Mesenchymal stem cell (in vitro differentiated cells and primary cell): ENCODE results near the gene PRKCB.

Experiments used
- DNase-seq: peaks from one replicate; pipeline ENCODE4 v3.0.0-alpha.2; 2013
- H2AFZ ChIP-seq: one replicate; pipeline ENCODE4 v1.6.1; 2013; ENCODE audit warnings: low read depth, mild to moderate bottlenecking, control low read depth, inconsistent platforms, low read length, moderate library complexity
- H2AK5ac ChIP-seq: 2 replicates; pipeline ENCODE4 v1.6.1; 2013; ENCODE audit warnings: low read length, moderate library complexity, mild to moderate bottlenecking, inconsistent platforms; ENCODE audit not compliant: severe bottlenecking
- H2BK120ac ChIP-seq: one replicate; pipeline ENCODE4 v1.6.1; 2013; ENCODE audit warnings: low read depth, mild to moderate bottlenecking, inconsistent platforms, low read length, moderate library complexity
- H2BK12ac ChIP-seq, 2 experiments: one replicate each; pipeline ENCODE4 v1.6.1; 2013; ENCODE audit warnings: inconsistent platforms in 2 of 2, low read length in 2 of 2, mild to moderate bottlenecking in 2 of 2, moderate library complexity in 2 of 2, control low read depth in 1 of 2
- H2BK15ac ChIP-seq: one replicate; pipeline ENCODE4 v1.6.1; 2013; ENCODE audit warnings: mild to moderate bottlenecking, low read depth, inconsistent platforms; ENCODE audit not compliant: poor library complexity, severe bottlenecking
- H2BK5ac ChIP-seq: 2 replicates; pipeline ENCODE4 v1.6.1; 2013; ENCODE audit warnings: low read depth, mild to moderate bottlenecking, low read length, control low read depth, inconsistent platforms; ENCODE audit not compliant: poor library complexity, severe bottlenecking
- H3K14ac ChIP-seq, 2 experiments: one replicate each; pipeline ENCODE4 v1.6.1; 2013; ENCODE audit warnings: inconsistent platforms in 2 of 2, low read length in 2 of 2, control low read depth in 1 of 2, mild to moderate bottlenecking in 1 of 2, moderate library complexity in 1 of 2
- H3K18ac ChIP-seq, 2 experiments: one replicate each; pipeline ENCODE4 v1.6.1; 2013; ENCODE audit warnings: inconsistent platforms in 2 of 2, low read length in 2 of 2, control low read depth in 1 of 2, low read depth in 1 of 2, mild to moderate bottlenecking in 1 of 2
- H3K23ac ChIP-seq, 2 experiments: one replicate each; pipeline ENCODE4 v1.6.1; 2013; ENCODE audit warnings: inconsistent platforms in 2 of 2, low read length in 2 of 2, mild to moderate bottlenecking in 2 of 2, moderate library complexity in 2 of 2, control low read depth in 1 of 2
- H3K27ac ChIP-seq: 2 replicates; pipeline ENCODE4 v1.5.1; 2013; ENCODE audit warnings: mild to moderate bottlenecking, moderate library complexity, low read length, control low read depth, inconsistent platforms; ENCODE audit not compliant: poor library complexity, severe bottlenecking
- H3K27me3 ChIP-seq, 2 experiments: 2 replicates each; pipeline versions ENCODE4 v1.6.1 to v1.7.0; 2013; ENCODE audit warnings: low read length in 2 of 2, mild to moderate bottlenecking in 2 of 2, moderate library complexity in 2 of 2, control low read depth in 1 of 2, inconsistent platforms in 1 of 2; ENCODE audit not compliant: control insufficient read depth in 1 of 2, insufficient read depth in 1 of 2
- H3K36me3 ChIP-seq, 2 experiments: 2 replicates each; pipeline versions ENCODE4 v1.6.1 to v1.7.0; 2013; ENCODE audit warnings: low read length in 2 of 2, control low read depth in 1 of 2, inconsistent platforms in 1 of 2, low read depth in 1 of 2, mild to moderate bottlenecking in 1 of 2; ENCODE audit not compliant: insufficient read depth in 2 of 2, control insufficient read depth in 1 of 2
- H3K4ac ChIP-seq, 2 experiments: one replicate each; pipeline ENCODE4 v1.6.1; 2013; ENCODE audit warnings: inconsistent platforms in 2 of 2, low read length in 2 of 2, mild to moderate bottlenecking in 2 of 2, moderate library complexity in 2 of 2, control low read depth in 1 of 2, low read depth in 1 of 2
- H3K4me1 ChIP-seq: 2 replicates; pipeline ENCODE4 v1.6.1; 2013; ENCODE audit warnings: low read depth, low read length, control low read depth; ENCODE audit not compliant: control insufficient read depth, insufficient read depth
- H3K4me2 ChIP-seq: 2 replicates; pipeline ENCODE4 v1.6.1; 2013; ENCODE audit warnings: low read length, mild to moderate bottlenecking, inconsistent platforms; ENCODE audit not compliant: poor library complexity, severe bottlenecking
- H3K4me3 ChIP-seq, 2 experiments: 2 replicates each; pipeline versions ENCODE4 v1.5.1 to v1.7.0; 2013; ENCODE audit warnings: low read length in 2 of 2, mild to moderate bottlenecking in 2 of 2, control low read depth in 1 of 2, low read depth in 1 of 2; ENCODE audit not compliant: insufficient read depth in 1 of 2
- H3K79me1 ChIP-seq: replicated peaks from 2 replicates; pipeline ENCODE4 v1.6.1; 2013; ENCODE audit warnings: mild to moderate bottlenecking, control low read depth, low read length, inconsistent platforms; ENCODE audit not compliant: poor library complexity, severe bottlenecking
- H3K9ac ChIP-seq: 2 replicates; pipeline ENCODE4 v1.7.0; 2013; ENCODE audit warnings: mild to moderate bottlenecking, low read length, moderate library complexity
- H3K9me3 ChIP-seq: 2 replicates; pipeline ENCODE4 v1.7.0; 2013; ENCODE audit warnings: mild to moderate bottlenecking, low read length; ENCODE audit not compliant: control insufficient read depth
- H4K8ac ChIP-seq: one replicate; pipeline ENCODE4 v1.6.1; 2013; ENCODE audit warnings: inconsistent platforms, mild to moderate bottlenecking, low read length, moderate library complexity
- H4K91ac ChIP-seq: one replicate; pipeline ENCODE4 v1.6.1; 2013; ENCODE audit warnings: mild to moderate bottlenecking, low read length, inconsistent platforms
- WGBS: methylation state at CpG from one replicate; pipeline ENCODE4 v1.1.7; 2013; ENCODE audit warnings: mixed read lengths; 5-methylcytosine and 5-hydroxymethylcytosine counted together

The PRKCB gene

GRCh38 chr16:23981429-23982399 is 145.9 kb downstream of the PRKCB start:
- DNase-seq, result no peak
- H2BK5ac ChIP-seq, result no peak overlapping the region
- no peaks in the 10 kb centered on the region for H3K27me3 ChIP-seq
- H3K23ac ChIP-seq, result no peak overlapping the region
- no peak overlapping the region for H3K9ac ChIP-seq
- H2BK120ac ChIP-seq, result no peak overlapping the region
- H2AFZ ChIP-seq, result no peak overlapping the region
- no peak overlapping the region for H4K91ac ChIP-seq
- no peak overlapping the region for H2BK12ac ChIP-seq
- no peak overlapping the region for H4K8ac ChIP-seq
- no peaks in the 10 kb centered on the region for H3K36me3 ChIP-seq
- no peak overlapping the region for H2AK5ac ChIP-seq
- H2BK15ac ChIP-seq, result no peak overlapping the region
- no peak overlapping the region for H3K14ac ChIP-seq
- no peaks in the 10 kb centered on the region for H3K4me1 ChIP-seq
- H3K4ac ChIP-seq, result no peak overlapping the region
- no peaks in the 10 kb centered on the region for H3K79me1 ChIP-seq
- H3K9me3 ChIP-seq, result no peaks in the 10 kb centered on the region
- no peak overlapping the region for H3K4me3 ChIP-seq
- no peak overlapping the region for H3K27ac ChIP-seq
- H3K4me2 ChIP-seq, result no peak overlapping the region
- WGBS, result 59% methylated on average over 3 of the region's 4 CpGs
- H3K18ac ChIP-seq, result no peak overlapping the region

GRCh38 chr16:23986455-23986854 is 150.7 kb downstream of the PRKCB start:
- Histone ChIP-seq H2AK5ac (no peak overlapping the region), H3K14ac (no peak overlapping the region), H3K27me3 (no peaks in the 10 kb centered on the region)

DNA sequence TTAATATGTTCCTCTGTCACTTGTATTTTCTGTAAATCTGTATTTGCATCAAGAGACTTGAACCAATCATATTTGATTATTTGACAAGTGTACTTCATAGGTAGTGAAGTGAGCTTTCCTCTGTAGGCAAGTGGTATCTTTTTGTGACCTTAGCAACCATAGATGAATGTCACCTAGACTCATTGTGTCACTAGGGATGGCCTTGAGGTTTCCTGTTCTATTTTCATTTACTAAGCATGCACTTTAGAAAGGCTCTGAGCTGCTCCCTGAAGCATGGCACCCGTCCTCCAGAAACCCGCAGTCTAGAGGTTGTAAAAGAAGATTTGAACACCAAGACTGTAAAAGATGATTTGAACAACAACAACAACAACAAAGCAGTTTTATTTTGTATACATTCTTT is 151.7 kb downstream of the PRKCB start:
- no peak overlapping the region for H2AFZ ChIP-seq
- H3K14ac ChIP-seq, result no peak overlapping the region
- no peak overlapping the region for H3K4me3 ChIP-seq
- no peaks in the 10 kb centered on the region for H3K79me1 ChIP-seq
- H2BK12ac ChIP-seq, result no peak overlapping the region
- no peak overlapping the region for H3K27ac ChIP-seq
- DNase-seq, result no peak
- H3K9ac ChIP-seq, result no peak overlapping the region
- H3K23ac ChIP-seq, result no peak overlapping the region
- H2BK15ac ChIP-seq, result no peak overlapping the region
- 50% methylated on average over 2 of the region's 2 CpGs for whole genome bisulfite sequencing
- H3K4ac ChIP-seq, result no peak overlapping the region
- no peak overlapping the region for H3K4me2 ChIP-seq
- no peak overlapping the region for H4K8ac ChIP-seq
- H3K4me1 ChIP-seq, result no peaks in the 10 kb centered on the region
- H2BK5ac ChIP-seq, result no peak overlapping the region
- H2BK120ac ChIP-seq, result no peak overlapping the region
- H2AK5ac ChIP-seq, result no peak overlapping the region
- H3K18ac ChIP-seq, result no peak overlapping the region
- H3K36me3 ChIP-seq, result no peaks in the 10 kb centered on the region
- H4K91ac ChIP-seq, result no peak overlapping the region
- no peaks in the 10 kb centered on the region for H3K27me3 ChIP-seq
- no peaks in the 10 kb centered on the region for H3K9me3 ChIP-seq

More at GRCh38 chr16:23986455-23986854, 150.7 kb downstream of the PRKCB start:
- H4K8ac ChIP-seq, result no peak overlapping the region
- WGBS, result no CpG with 5 or more reads among the region's 2 CpGs
- H4K91ac ChIP-seq, result no peak overlapping the region
- H3K23ac ChIP-seq, result no peak overlapping the region
- H3K79me1 ChIP-seq, result no peaks in the 10 kb centered on the region
- H3K9ac ChIP-seq, result no peak overlapping the region
- H3K27ac ChIP-seq, result no peak overlapping the region
- no peak overlapping the region for H3K4me3 ChIP-seq
- no peak overlapping the region for H3K4ac ChIP-seq
- no peak overlapping the region for H2BK15ac ChIP-seq
- H3K4me1 ChIP-seq, result no peaks in the 10 kb centered on the region
- H3K4me2 ChIP-seq, result no peak overlapping the region
- H3K18ac ChIP-seq, result no peak overlapping the region
- no peak overlapping the region for H2AFZ ChIP-seq
- no peak overlapping the region for H2BK5ac ChIP-seq
- no peak overlapping the region for H2BK120ac ChIP-seq
- DNase-seq, result no peak
- no peaks in the 10 kb centered on the region for H3K9me3 ChIP-seq
- H3K36me3 ChIP-seq, result no peaks in the 10 kb centered on the region
- no peak overlapping the region for H2BK12ac ChIP-seq

GRCh38 chr16:23990507-23990906 is 154.7 kb downstream of the PRKCB start:
- H3K27me3 ChIP-seq, result no peaks in the 10 kb centered on the region
- H3K23ac ChIP-seq, result no peak overlapping the region
- H2AFZ ChIP-seq, result no peak overlapping the region
- 61% methylated on average over 3 of the region's 3 CpGs for WGBS
- H3K14ac ChIP-seq, result no peak overlapping the region
- no peak overlapping the region for H3K18ac ChIP-seq
- no peak overlapping the region for H2AK5ac ChIP-seq
- H3K4me3 ChIP-seq, result no peak overlapping the region
- H3K9me3 ChIP-seq, result no peaks in the 10 kb centered on the region
- H3K9ac ChIP-seq, result no peak overlapping the region
- H2BK120ac ChIP-seq, result no peak overlapping the region
- DNase-seq, result no peak
- no peaks in the 10 kb centered on the region for H3K4me1 ChIP-seq
- no peaks in the 10 kb centered on the region for H3K79me1 ChIP-seq
- H2BK5ac ChIP-seq, result no peak overlapping the region
- H4K8ac ChIP-seq, result no peak overlapping the region
- no peak overlapping the region for H4K91ac ChIP-seq
- no peak overlapping the region for H3K4me2 ChIP-seq
- no peak overlapping the region for H2BK12ac ChIP-seq
- H3K4ac ChIP-seq, result no peak overlapping the region
- no peak overlapping the region for H2BK15ac ChIP-seq
- H3K36me3 ChIP-seq, result no peaks in the 10 kb centered on the region
- no peak overlapping the region for H3K27ac ChIP-seq
